WI38 (cell line): ENCODE measurements around the gene CYP2U1.

Source experiments
- H3K4me3 ChIP-seq: 2 replicates; pipeline ENCODE4 v1.5.1; 2011; ENCODE audit warnings: low read depth, mild to moderate bottlenecking, control low read depth, low read length
- TF ChIP-seq, protein P1 (sequence below): IDR thresholded peaks from 2 replicates; pipeline ENCODE4 v1.5.1; 2012; ENCODE audit warnings: low read depth, mild to moderate bottlenecking, control low read depth, low read length

Gene CYP2U1

DNA sequence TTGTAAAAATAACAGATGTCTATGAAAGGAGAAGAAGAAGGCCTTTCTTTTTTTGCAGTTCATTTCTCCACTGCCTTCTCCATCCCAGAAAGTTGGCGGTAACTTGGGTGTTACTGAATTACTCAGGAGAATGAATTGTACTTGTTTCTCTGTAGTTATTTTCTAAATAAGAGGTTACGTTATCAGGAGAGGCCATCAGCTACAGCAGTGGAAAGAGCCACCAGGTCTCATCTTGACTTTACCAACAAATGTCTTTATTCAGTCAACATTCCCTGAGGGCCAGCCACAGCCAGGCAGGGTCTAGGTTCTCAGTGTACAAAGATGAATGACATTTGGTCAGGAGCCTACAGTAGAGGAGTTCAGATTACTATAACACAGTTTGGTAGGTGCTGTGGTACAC, 66.4 kb downstream of the CYP2U1 start:
- H3K4me3 ChIP-seq = no peak overlapping the region
- TF ChIP-seq, protein P1, sequence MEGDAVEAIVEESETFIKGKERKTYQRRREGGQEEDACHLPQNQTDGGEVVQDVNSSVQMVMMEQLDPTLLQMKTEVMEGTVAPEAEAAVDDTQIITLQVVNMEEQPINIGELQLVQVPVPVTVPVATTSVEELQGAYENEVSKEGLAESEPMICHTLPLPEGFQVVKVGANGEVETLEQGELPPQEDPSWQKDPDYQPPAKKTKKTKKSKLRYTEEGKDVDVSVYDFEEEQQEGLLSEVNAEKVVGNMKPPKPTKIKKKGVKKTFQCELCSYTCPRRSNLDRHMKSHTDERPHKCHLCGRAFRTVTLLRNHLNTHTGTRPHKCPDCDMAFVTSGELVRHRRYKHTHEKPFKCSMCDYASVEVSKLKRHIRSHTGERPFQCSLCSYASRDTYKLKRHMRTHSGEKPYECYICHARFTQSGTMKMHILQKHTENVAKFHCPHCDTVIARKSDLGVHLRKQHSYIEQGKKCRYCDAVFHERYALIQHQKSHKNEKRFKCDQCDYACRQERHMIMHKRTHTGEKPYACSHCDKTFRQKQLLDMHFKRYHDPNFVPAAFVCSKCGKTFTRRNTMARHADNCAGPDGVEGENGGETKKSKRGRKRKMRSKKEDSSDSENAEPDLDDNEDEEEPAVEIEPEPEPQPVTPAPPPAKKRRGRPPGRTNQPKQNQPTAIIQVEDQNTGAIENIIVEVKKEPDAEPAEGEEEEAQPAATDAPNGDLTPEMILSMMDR = no peak

DNA sequence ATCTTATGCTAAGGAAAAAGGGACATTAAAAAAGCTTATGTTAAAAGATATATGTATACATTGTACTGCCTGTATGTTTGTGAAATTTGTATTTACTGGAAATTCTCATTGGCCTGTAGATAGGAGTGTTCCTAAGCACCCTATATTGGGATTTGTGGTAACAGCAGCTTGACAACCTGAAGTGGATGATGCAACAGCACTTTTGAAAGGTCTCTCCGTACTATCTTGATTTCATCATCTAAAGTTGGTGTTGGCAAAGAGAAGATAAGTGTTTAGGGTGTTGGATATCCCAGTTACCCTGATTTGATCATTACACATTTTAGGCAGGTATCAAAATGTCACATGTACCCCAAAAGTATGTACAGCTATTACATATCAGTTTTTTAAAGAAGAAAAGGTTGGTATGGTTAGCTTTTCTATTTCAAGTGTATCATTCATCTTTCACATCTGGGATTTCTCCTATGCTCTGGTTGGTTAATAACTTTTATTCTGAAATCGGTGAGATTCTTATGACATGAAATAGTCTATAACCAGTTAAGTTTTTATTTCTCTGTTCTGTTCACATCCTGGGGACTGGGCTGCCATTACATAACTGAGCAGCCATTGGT, 68.7 kb downstream of the CYP2U1 start:
- no peak overlapping the region for H3K4me3 ChIP-seq
- TF ChIP-seq, protein P1 = no peak

DNA sequence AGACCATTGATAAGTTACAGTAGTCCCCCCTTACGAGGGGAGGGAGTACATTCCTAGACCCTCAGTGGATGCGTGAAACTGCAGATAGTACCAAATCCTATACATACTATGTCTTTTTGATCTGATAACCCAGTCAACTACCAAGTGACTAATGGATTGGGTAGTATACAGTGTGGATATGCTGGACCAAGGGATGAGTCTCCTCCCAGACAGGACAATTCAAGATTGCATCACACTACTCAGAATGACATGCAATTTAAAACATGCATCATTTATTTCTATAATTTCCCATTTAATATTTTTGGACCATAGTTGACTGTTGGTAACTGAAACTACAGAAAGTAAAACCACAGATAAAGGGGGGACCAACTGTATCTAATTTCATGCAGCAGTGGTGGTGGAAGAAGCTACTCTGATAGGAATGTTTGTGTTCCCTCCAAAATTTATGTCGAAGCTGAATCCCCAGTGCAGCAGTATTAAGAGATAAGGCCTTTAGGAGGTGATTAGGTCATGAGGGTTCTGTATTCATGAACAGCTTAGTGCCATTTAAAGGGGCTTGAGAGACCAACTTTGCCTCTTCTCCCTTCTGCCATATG, 70.3 kb downstream of the CYP2U1 start:
- H3K4me3 ChIP-seq = no peak overlapping the region
- TF ChIP-seq, protein P1 = no peak
